ENCODE results near the gene C10orf143. TPM values are rescaled to one million over a fixed set of nuclear protein-coding genes. Genes with fewer than 3 reads are reported as not detected.
"Not testable (repeated sequence)": the region's sequence is repeated elsewhere in the genome, so short reads cannot be mapped to it uniquely, and the experiment has no call there.

Gene C10orf143
- total and polyA plus RNA-seq, 2 of the 8 experiments (the other 6 are each of a cell fraction or from before 2014, with no cell fraction given) = 1.6 to 2.0 TPM

GRCh38 chr10:130117535-130117934 lies 6.9 kb upstream of the C10orf143 start:
- H2AFZ ChIP-seq (ENCODE audit: low read length); H3K4me3 ChIP-seq (ENCODE audit: extremely low read depth in 1 of 4, insufficient read depth in 2 of 4, low read depth in 3 of 4, low read length in 4 of 4); H4K5ac ChIP-seq (ENCODE audit: insufficient read length, low read depth, low read length); H3K4ac ChIP-seq (replicated peaks; ENCODE audit: insufficient read length, low read depth, low read length); H3K23me2 ChIP-seq (ENCODE audit: low read depth, low read length); H3K79me2 ChIP-seq (ENCODE audit: control insufficient read depth in 1 of 2, insufficient read depth in 2 of 2, low read length in 2 of 2); H2BK5ac ChIP-seq (ENCODE audit: low read depth, low read length); H3K27me3 ChIP-seq (replicated peaks in 1 of 4; ENCODE audit: control insufficient read depth in 3 of 4, extremely low read depth in 1 of 4, insufficient read depth in 3 of 4, low read length in 3 of 4); H3K9me3 ChIP-seq (ENCODE audit: insufficient read depth in 2 of 2, low read depth in 1 of 2, low read length in 1 of 2); H2BK12ac ChIP-seq (ENCODE audit: low read depth, low read length); H4K8ac ChIP-seq (ENCODE audit: extremely low read depth, insufficient read depth, low read length); H2BK15ac ChIP-seq (ENCODE audit: low read length); H3K23ac ChIP-seq (ENCODE audit: insufficient read length); H2BK120ac ChIP-seq (replicated peaks; ENCODE audit: low read depth, low read length); H2BK20ac ChIP-seq (ENCODE audit: low read length); H2AK5ac ChIP-seq (ENCODE audit: low read depth, low read length); H4K91ac ChIP-seq (replicated peaks; ENCODE audit: insufficient read length, low read length); H3K36me3 ChIP-seq (ENCODE audit: control insufficient read depth in 2 of 4, insufficient read depth in 4 of 4, low read length in 3 of 4); POLR2A ChIA-PET (ENCODE audit: partially characterized antibody); H3K9ac ChIP-seq (replicated peaks in 1 of 4; ENCODE audit: extremely low read depth in 1 of 4, low read depth in 3 of 4, low read length in 3 of 4); H3K79me1 ChIP-seq (ENCODE audit: low read depth, low read length); H3K56ac ChIP-seq (replicated peaks; ENCODE audit: insufficient read length, low read depth, low read length); H3K18ac ChIP-seq (ENCODE audit: extremely low read depth, low read length); DNase-seq (ENCODE audit: low read depth in 1 of 2, low spot score in 2 of 2); H3K4me2 ChIP-seq (ENCODE audit: insufficient read depth in 1 of 2, low read depth in 2 of 2, low read length in 2 of 2); H3K27ac ChIP-seq (ENCODE audit: low read depth, low read length); H3K4me1 ChIP-seq (replicated peaks in 1 of 4; ENCODE audit: control insufficient read depth in 3 of 4, insufficient read depth in 4 of 4, low read length in 3 of 4); FAIRE-seq; H3K14ac ChIP-seq (ENCODE audit: insufficient read length); H4K20me1 ChIP-seq (replicated peaks in 1 of 2; ENCODE audit: control insufficient read depth in 1 of 2, insufficient read depth in 2 of 2, low read length in 2 of 2): not testable (repeated sequence)
- 79% methylated on average over 6 of the region's 6 CpGs; no CpG with 5 or more reads in 1 of the 2 experiments for whole genome bisulfite sequencing, 2 experiments (ENCODE audit: extremely low coverage in 1 of 2, insufficient coverage in 1 of 2, insufficient read length in 1 of 2, insufficient replicate concordance in 2 of 2, low coverage in 1 of 2, low lambda C conversion rate in 2 of 2, missing lambda C conversion rate in 1 of 2)
- TF ChIP-seq EP300 (IDR thresholded peaks at IDR 0.05; ENCODE audit: borderline replicate concordance in 1 of 2, low read depth in 2 of 2, low read length in 2 of 2) = peak in 1 of 2 experiments; percentile 41; a peak in 1 of 3 replicates
- CTCF ChIA-PET (ENCODE audit: partially characterized antibody) = interaction anchor here (0.8 to 2.6 kb wide), 3 partner anchors 10 to 14 kb away, joined by 3 to 14 read pairs (median 7); no protein-coding TSS in a partner anchor

GRCh38 chr10:130116942-130117341 lies 6.3 kb upstream of the C10orf143 start:
- H2AFZ ChIP-seq (ENCODE audit: low read length); H2BK12ac ChIP-seq (ENCODE audit: low read depth, low read length); DNase-seq (ENCODE audit: low read depth in 1 of 2, low spot score in 2 of 2); H3K23ac ChIP-seq (ENCODE audit: insufficient read length); H3K79me1 ChIP-seq (ENCODE audit: low read depth, low read length); H4K5ac ChIP-seq (ENCODE audit: insufficient read length, low read depth, low read length); H2BK120ac ChIP-seq (replicated peaks; ENCODE audit: low read depth, low read length); H2BK15ac ChIP-seq (ENCODE audit: low read length); H2AK5ac ChIP-seq (ENCODE audit: low read depth, low read length); H4K20me1 ChIP-seq (replicated peaks in 1 of 2; ENCODE audit: control insufficient read depth in 1 of 2, insufficient read depth in 2 of 2, low read length in 2 of 2); H3K9me3 ChIP-seq (ENCODE audit: insufficient read depth in 2 of 2, low read depth in 1 of 2, low read length in 1 of 2); H3K56ac ChIP-seq (replicated peaks; ENCODE audit: insufficient read length, low read depth, low read length); H3K4me3 ChIP-seq (ENCODE audit: extremely low read depth in 1 of 4, insufficient read depth in 2 of 4, low read depth in 3 of 4, low read length in 4 of 4); H3K79me2 ChIP-seq (ENCODE audit: control insufficient read depth in 1 of 2, insufficient read depth in 2 of 2, low read length in 2 of 2); H3K18ac ChIP-seq (ENCODE audit: extremely low read depth, low read length); POLR2A ChIA-PET (ENCODE audit: partially characterized antibody); H3K36me3 ChIP-seq (ENCODE audit: control insufficient read depth in 2 of 4, insufficient read depth in 4 of 4, low read length in 3 of 4); H3K9ac ChIP-seq (replicated peaks in 1 of 4; ENCODE audit: extremely low read depth in 1 of 4, low read depth in 3 of 4, low read length in 3 of 4); H2BK20ac ChIP-seq (ENCODE audit: low read length); H3K14ac ChIP-seq (ENCODE audit: insufficient read length); H3K23me2 ChIP-seq (ENCODE audit: low read depth, low read length); H4K8ac ChIP-seq (ENCODE audit: extremely low read depth, insufficient read depth, low read length); FAIRE-seq; H2BK5ac ChIP-seq (ENCODE audit: low read depth, low read length); H3K4me1 ChIP-seq (replicated peaks in 1 of 4; ENCODE audit: control insufficient read depth in 3 of 4, insufficient read depth in 4 of 4, low read length in 3 of 4); H3K4me2 ChIP-seq (ENCODE audit: insufficient read depth in 1 of 2, low read depth in 2 of 2, low read length in 2 of 2); H4K91ac ChIP-seq (replicated peaks; ENCODE audit: insufficient read length, low read length); H3K27ac ChIP-seq (ENCODE audit: low read depth, low read length); H3K27me3 ChIP-seq (replicated peaks in 1 of 4; ENCODE audit: control insufficient read depth in 3 of 4, extremely low read depth in 1 of 4, insufficient read depth in 3 of 4, low read length in 3 of 4); H3K4ac ChIP-seq (replicated peaks; ENCODE audit: insufficient read length, low read depth, low read length): not testable (repeated sequence)
- CTCF ChIA-PET (ENCODE audit: partially characterized antibody) = interaction anchor here (0.6 to 2.7 kb wide), 5 partner anchors 10 to 148 kb away, joined by 3 to 18 read pairs (median 3); no protein-coding TSS in a partner anchor
- 91% methylated on average over 4 of the region's 4 CpGs; no CpG with 5 or more reads in 1 of the 2 experiments for WGBS, 2 experiments (ENCODE audit: extremely low coverage in 1 of 2, insufficient coverage in 1 of 2, insufficient read length in 1 of 2, insufficient replicate concordance in 2 of 2, low coverage in 1 of 2, low lambda C conversion rate in 2 of 2, missing lambda C conversion rate in 1 of 2)

All from H1 (cell line).